Hepatocyte (in vitro differentiated cells): ENCODE data around the gene PDK4.

Source experiments
- CTCF ChIP-seq: fragments of 200-600 bp; sonication (generic); IDR thresholded peaks from 2 replicates; pipeline ENCODE4 v1.5.1; 2016; ENCODE audit warnings: antibody characterized with exemption, mild to moderate bottlenecking; ENCODE audit not compliant: poor library complexity
- EZH2 ChIP-seq: fragments of 200-600 bp; sonication (generic); IDR thresholded peaks from 2 replicates; pipeline ENCODE4 v1.6.1; 2016; ENCODE audit warnings: antibody characterized with exemption, mild to moderate bottlenecking, borderline replicate concordance
- EZH2phosphoT487 ChIP-seq: fragments of 200-600 bp; sonication (generic); IDR thresholded peaks from one replicate; pipeline ENCODE4 v1.6.1; 2018; ENCODE audit warnings: antibody characterized with exemption, mild to moderate bottlenecking, low read depth, moderate library complexity; ENCODE audit not compliant: unreplicated experiment, severe bottlenecking

DNA sequence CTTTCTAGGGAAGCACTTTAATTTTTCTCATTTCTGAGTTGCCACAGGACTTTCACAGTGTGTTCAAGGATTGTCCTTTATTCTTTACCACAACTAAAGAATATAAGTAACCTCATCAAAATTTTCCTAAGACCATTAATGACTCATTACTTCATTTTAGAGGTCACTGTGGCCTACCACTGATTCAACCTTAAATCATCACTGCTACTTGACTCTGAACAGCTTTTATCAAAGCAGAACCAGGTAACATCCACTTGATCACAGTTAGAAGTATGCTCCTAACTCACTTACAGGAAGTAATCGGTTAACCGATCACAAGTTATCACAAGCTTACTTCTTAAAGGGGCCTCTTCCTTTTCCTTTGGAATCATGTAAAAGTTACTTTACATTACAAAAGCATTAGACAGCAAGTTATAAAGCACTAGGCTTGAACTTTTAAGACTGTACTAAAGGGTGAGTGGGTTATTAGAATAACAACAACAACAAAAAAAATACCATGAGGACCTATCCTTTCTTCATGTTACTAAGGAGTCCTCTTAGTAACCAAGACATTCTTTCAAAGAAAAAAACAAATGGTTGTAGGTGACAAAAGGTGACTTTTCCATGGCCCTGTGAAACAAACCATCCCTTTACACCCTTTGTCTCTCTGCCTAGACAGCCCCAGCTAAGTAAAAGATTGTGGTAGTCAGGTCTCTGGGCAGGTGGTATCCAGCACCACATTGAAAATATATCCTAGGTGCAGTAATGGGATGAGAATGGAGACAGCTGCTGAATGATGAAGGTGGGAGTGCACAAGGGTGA, 40.0 kb upstream of the PDK4 start:
- TF ChIP-seq CTCF (no peak), EZH2 (no peak), EZH2phosphoT487 (no peak)
